Ovary (tissue), 9 donors: Measurements from ENCODE around the gene MPDU1. TPM values are rescaled to one million over a fixed set of nuclear protein-coding genes. Genes with fewer than 3 reads are reported as not detected.

ENCODE experiments used
- DNase-seq, 5 donors: peaks; one replicate each; pipeline ENCODE4 v3.0.0-alpha.2; 2019 to 2020
- H3K27ac ChIP-seq, 2 donors: fragments of 200-600 bp; one replicate each; pipeline versions ENCODE4 v1.5.1 to v1.8.0; 2019 to 2022
- H3K27me3 ChIP-seq: fragments of 200-600 bp; one replicate; pipeline ENCODE4 v1.8.0; 2022
- H3K36me3 ChIP-seq: fragments of 200-600 bp; sonication (generic); one replicate; pipeline ENCODE4 v1.5.1; 2019
- H3K4me1 ChIP-seq: one replicate; pipeline ENCODE4 v1.8.1; 2013; ENCODE audit warnings: mild to moderate bottlenecking, moderate library complexity; ENCODE audit not compliant: insufficient read depth
- H3K4me3 ChIP-seq: fragments of 200-600 bp; sonication (generic); one replicate; pipeline ENCODE4 v1.5.1; 2017
- H3K9me3 ChIP-seq, 2 donors: fragments of 200-600 bp in 1 of 2; sonication (generic) in 1 of 2; one replicate each; pipeline versions ENCODE4 v1.5.1 to v1.8.1; 2013 to 2019; ENCODE audit warnings: mild to moderate bottlenecking in 1 of 2, moderate library complexity in 1 of 2
- CTCF ChIP-seq, 3 donors: fragments of 450-650 bp in 2 of 3; fragments of 200-600 bp in 1 of 3; IDR thresholded peaks; one replicate each; pipeline versions ENCODE4 v1.5.1 to v1.8.0; 2016 to 2022; ENCODE audit warnings: antibody characterized with exemption in 3 of 3, mild to moderate bottlenecking in 1 of 3
- EP300 ChIP-seq: sonication (generic); formaldehyde crosslinking; IDR thresholded peaks from one replicate; pipeline ENCODE4 v1.6.1; 2017; ENCODE audit warnings: antibody characterized with exemption
- POLR2A ChIP-seq: fragments of 450-650 bp; IDR thresholded peaks from one replicate; pipeline ENCODE4 v1.6.1; 2017; ENCODE audit warnings: antibody characterized with exemption, mild to moderate bottlenecking, moderate library complexity
- WGBS, 3 donors: extraction: QIAGEN DNeasy Blood & Tissue Kit in 1 of 3; methylation state at CpG; one replicate each; pipeline versions ENCODE4 v1.1.5 to v1.1.7; 2013 to 2017; 5-methylcytosine and 5-hydroxymethylcytosine counted together
- intact Hi-C, 4 donors: fragments of 100-400 bp; cut with DNase I; formaldehyde crosslinking; loops; one replicate each; pipeline versions ENCODE4 v1.11.0 to v1.15.1; 2022 to 2023
- polyA plus RNA-seq, 2 donors: library from polyadenylated mRNA; stranded (reverse); fragments of 200-250 nt in 1 of 2; fragments of 350-450 nt in 1 of 2; fragmentation: Illumina TruSeq in 1 of 2; extraction: RNeasy Lipid Tissue Mini Kit (QIAGEN cat#74804) in 1 of 2; gene quantifications; one replicate each; pipeline ENCODE4 v1.2.3, GENCODE V29; 2013 to 2014
- total RNA-seq, 7 donors: library from RNA; depleted of rRNA in 2 of 7; stranded (reverse); fragments of >200 nt in 2 of 7; fragmentation: NEBNext Ultra II Directional in 3 of 7; extraction: Animal tissue kit (Norgen Biotek cat#: 25700) in 3 of 7; gene quantifications; one replicate each; pipeline versions ENCODE4 v1.1.0 to v1.2.4, GENCODE V29; 2016 to 2023
- donor health status: DM: no; HTN: no; CAD: no; lungs with moderate emphysema.
- donor health status: DM: no; HTN: no; CAD: no.
- donor health status: Bipolar disorder and iron deficiency.
- donor health status: DM: yes; HTN: yes; CAD: no.
- donor health status: DM: no; HTN: no; CAD: no.
- donor health status: DM: yes; HTN: yes; CAD: no.

MPDU1 gene
- total and polyA plus RNA-seq, 9 donors, result 13.0 to 87.9 (median 21.0) TPM

GRCh38 chr17:7559320-7560171, 24.1 kb upstream of the MPDU1 start:
- Histone ChIP-seq H3K9me3 (no peaks in the 10 kb centered on the region), H3K4me3 (peak overlapping the region; percentile 19), H3K4me1 (peaks cover 27% of the 10 kb centered on the region), H3K36me3 (no peaks in the 10 kb centered on the region), H3K27me3 (no peaks in the 10 kb centered on the region), H3K27ac (peak overlapping the region; percentile 92 to 99)
- WGBS, 3 donors, result 42 to 46% (median 42%) methylated on average over 18 of the region's 18 CpGs
- intact Hi-C loops, result loop anchor here (2.0 to 10.0 kb wide), 5 partner anchors 45 to 207 kb away; partner anchors contain the start of genes KCTD11 (in 3 of the 4) and TMEM95 (in 2 of the 4)
- peak; percentile 44 to 67 (median 56) for DNase-seq
- TF ChIP-seq CTCF (IDR thresholded peaks at IDR 0.05), result no peak
- no peak for TF ChIP-seq POLR2A

GRCh38 chr17:7560172-7561027, 23.3 kb upstream of the MPDU1 start:
- peak overlapping the region; percentile 67 to 99 for H3K27ac ChIP-seq
- peaks cover 27% of the 10 kb centered on the region for H3K4me1 ChIP-seq
- no peak for TF ChIP-seq EP300
- peak; percentile 14 to 50 (median 40) for TF ChIP-seq CTCF (IDR thresholded peaks at IDR 0.05)
- H3K9me3 ChIP-seq, result no peaks in the 10 kb centered on the region
- peak overlapping the region; percentile 89 for H3K4me3 ChIP-seq
- no peaks in the 10 kb centered on the region for H3K36me3 ChIP-seq
- WGBS, 3 donors, result 20 to 25% (median 23%) methylated on average over 22 of the region's 22 CpGs
- peak; percentile 44 to 72 (median 69) for DNase-seq
- no peaks in the 10 kb centered on the region for H3K27me3 ChIP-seq
- intact Hi-C loops, result loop anchor here in 3 of 4 donors (2.0 to 10.0 kb wide), 5 partner anchors 46 to 208 kb away; partner anchors contain the start of genes KCTD11 (in 2 of the 3) and TMEM95 (in 1 of the 3)

GRCh38 chr17:7561028-7561575, 22.6 kb upstream of the MPDU1 start:
- intact Hi-C loops, result loop anchor here in 3 of 4 donors (2.0 to 10.0 kb wide), 5 partner anchors 46 to 209 kb away; partner anchors contain the start of genes KCTD11 (in 2 of the 3) and TMEM95 (in 1 of the 3)
- no peaks in the 10 kb centered on the region for H3K9me3 ChIP-seq
- no peak for TF ChIP-seq POLR2A
- TF ChIP-seq EP300, result no peak
- peak; percentile 79 to 94 (median 89) for TF ChIP-seq CTCF (IDR thresholded peaks at IDR 0.05)
- H3K4me1 ChIP-seq, result peaks cover 27% of the 10 kb centered on the region
- WGBS, 3 donors, result 0% methylated on average over 32 of the region's 32 CpGs
- peak overlapping the region; percentile 89 for H3K4me3 ChIP-seq
- H3K36me3 ChIP-seq, result no peaks in the 10 kb centered on the region
- no peaks in the 10 kb centered on the region for H3K27me3 ChIP-seq
- peak overlapping the region; percentile 67 to 99 for H3K27ac ChIP-seq
- DNase-seq, result peak; percentile 88 to 95 (median 94)
